ENCODE measurements around the gene UBALD1. TPM values are rescaled to one million over a fixed set of nuclear protein-coding genes. Genes with fewer than 3 reads are reported as not detected.

The UBALD1 gene
- total RNA-seq, 2 experiments from 2014 or later, result 15.9 to 19.3 TPM

GRCh38 chr16:4623593-4623992 is 8.9 kb upstream of the UBALD1 start:
- Mint-ChIP-seq H3K36me3 (ENCODE audit: low read depth) (peaks cover 10% of the 10 kb centered on the region), H3K4me3 (peak overlapping the region; percentile 32), H3K9me3 (no peaks in the 10 kb centered on the region), H3K27ac (peak overlapping the region; percentile 59), H3K4me1 (peaks cover 36% of the 10 kb centered on the region), H3K27me3 (no peaks in the 10 kb centered on the region)
- DNase-seq, result no peak
- ChIA-PET POLR2A (interaction anchor here (1.0 to 4.1 kb wide), 11 partner anchors 8 to 209 kb away, joined by 3 to 36 read pairs (median 5); partner anchors contain the start of genes NUDT16L1, ROGDI and UBALD1), CTCF (interaction anchor here (0.5 to 3.5 kb wide), 28 partner anchors 7 to 582 kb away, joined by 3 to 43 read pairs (median 4); partner anchors contain the start of genes ANKS3, DNAAF8, HMOX2 and NUDT16L1)

DNA sequence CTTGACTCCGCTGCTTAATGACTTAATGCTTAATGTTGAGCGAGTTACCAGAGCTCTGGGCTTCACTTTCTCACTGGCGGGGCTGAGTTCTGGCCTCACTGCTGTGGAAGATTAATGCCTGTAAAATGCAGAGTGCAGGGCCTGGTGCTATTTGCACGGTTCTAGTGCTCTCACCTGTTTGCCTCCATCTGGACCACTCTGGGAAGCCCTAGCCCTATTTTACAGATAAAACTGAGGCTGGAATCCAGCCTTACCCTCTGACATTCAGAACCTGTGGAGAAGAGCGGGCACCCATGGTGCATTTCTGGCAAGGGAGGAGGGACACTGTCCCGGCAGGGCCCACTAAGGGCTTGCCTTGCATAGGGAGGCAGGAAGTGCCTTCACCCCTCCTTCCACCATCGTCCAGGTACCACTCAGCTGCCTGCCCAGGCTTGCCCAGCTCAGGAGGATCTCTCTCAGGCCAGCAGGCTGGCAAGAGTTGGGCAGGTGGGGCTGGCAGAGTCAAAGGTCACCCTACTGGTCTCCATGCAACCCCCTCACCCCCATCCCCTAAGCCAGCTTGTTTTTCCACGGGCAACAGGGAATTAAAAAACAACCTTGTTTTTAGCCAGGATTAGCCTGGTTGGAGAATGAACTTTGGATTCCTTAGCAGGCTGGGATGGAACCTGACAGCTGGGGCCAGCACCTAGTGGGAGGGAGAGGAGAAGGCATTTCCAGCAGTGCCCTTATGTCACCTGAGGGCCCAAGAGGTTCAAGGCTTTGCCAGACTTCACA is 4.1 kb upstream of the UBALD1 start:
- Mint-ChIP-seq H3K36me3 (ENCODE audit: low read depth) (no peaks in the 10 kb centered on the region), H3K4me1 (peaks cover 28% of the 10 kb centered on the region), H3K9me3 (no peaks in the 10 kb centered on the region), H3K27ac (no peak overlapping the region), H3K4me3 (peak overlapping the region; percentile 4), H3K27me3 (no peaks in the 10 kb centered on the region)
- DNase-seq, result no peak
- ChIA-PET CTCF (no interaction called here), POLR2A (interaction anchor here (1.0 to 1.1 kb wide), 2 partner anchors 75 to 126 kb away, joined by 3 read pairs; no protein-coding TSS in a partner anchor)

GRCh38 chr16:4617880-4618279 is 3.2 kb upstream of the UBALD1 start:
- ChIA-PET POLR2A (interaction anchor here (1.1 kb wide), 1 partner anchor 126 kb away, joined by 3 read pairs; no protein-coding TSS in a partner anchor), CTCF (interaction anchor here (1.1 to 2.6 kb wide), 3 partner anchors 8 to 185 kb away, joined by 3 to 43 read pairs (median 3); partner anchors contain the start of genes MGRN1 and ROGDI)
- H3K4me1 Mint-ChIP-seq, result peaks cover 31% of the 10 kb centered on the region
- no peaks in the 10 kb centered on the region for H3K9me3 Mint-ChIP-seq
- no peaks in the 10 kb centered on the region for H3K27me3 Mint-ChIP-seq
- no peak for DNase-seq
- no peak overlapping the region for H3K27ac Mint-ChIP-seq
- no peaks in the 10 kb centered on the region for H3K36me3 Mint-ChIP-seq (ENCODE audit: low read depth)
- no peak overlapping the region for H3K4me3 Mint-ChIP-seq

DNA sequence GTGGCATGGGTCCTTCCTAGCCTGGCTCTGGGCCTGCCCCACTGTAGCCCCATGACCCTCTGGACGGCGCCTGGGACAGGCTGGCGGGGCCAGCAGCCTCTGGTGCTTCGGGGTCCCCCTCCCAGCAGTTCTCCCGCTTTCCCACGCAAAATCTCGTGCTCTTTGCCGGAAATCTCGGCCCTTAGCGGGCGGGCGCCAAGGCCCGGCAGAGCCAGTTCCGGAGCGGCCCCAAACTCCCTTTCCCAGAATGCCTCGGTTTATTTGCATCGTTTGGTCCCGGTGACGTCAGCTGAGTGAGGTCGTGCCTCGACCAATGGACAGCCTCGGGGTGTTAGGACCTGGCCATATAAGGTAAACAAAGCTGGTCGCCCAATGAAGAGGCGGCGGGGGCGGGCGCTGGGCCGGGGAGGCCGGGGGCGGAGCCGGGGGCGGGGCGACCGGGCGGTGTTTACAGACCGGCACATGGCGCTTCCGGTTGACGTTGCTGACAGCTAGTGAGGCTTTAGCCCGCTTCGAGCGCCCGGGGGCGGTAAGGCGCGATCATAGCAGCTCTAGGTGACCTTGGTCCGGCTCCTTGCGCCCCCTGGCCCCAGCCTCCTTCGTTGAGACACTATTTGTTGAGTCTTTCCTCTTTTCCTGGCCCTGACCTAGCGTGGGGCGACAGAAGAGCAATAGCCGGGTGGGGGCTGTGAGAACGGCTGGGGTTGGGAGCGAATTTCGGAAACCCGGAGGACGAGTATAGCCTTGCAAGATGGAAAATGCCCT is 1.5 kb upstream of the UBALD1 start:
- ChIA-PET POLR2A (interaction anchor here (0.7 to 3.8 kb wide), 18 partner anchors 9 to 265 kb away, joined by 3 to 36 read pairs (median 4); partner anchors contain the start of genes ANKS3, CORO7, DNAAF8 and GLYR1), CTCF (interaction anchor here (0.7 to 2.6 kb wide), 12 partner anchors 9 to 362 kb away, joined by 3 to 43 read pairs (median 5); partner anchors contain the start of genes ANKS3, DNAAF8, HMOX2 and MGRN1)
- H3K27ac Mint-ChIP-seq, result peak overlapping the region; percentile 97
- H3K27me3 Mint-ChIP-seq, result no peaks in the 10 kb centered on the region
- H3K4me1 Mint-ChIP-seq, result peaks cover 33% of the 10 kb centered on the region
- DNase-seq, result peak; percentile 100
- H3K36me3 Mint-ChIP-seq (ENCODE audit: low read depth), result no peaks in the 10 kb centered on the region
- H3K4me3 Mint-ChIP-seq, result peak overlapping the region; percentile 94
- H3K9me3 Mint-ChIP-seq, result no peaks in the 10 kb centered on the region

DNA sequence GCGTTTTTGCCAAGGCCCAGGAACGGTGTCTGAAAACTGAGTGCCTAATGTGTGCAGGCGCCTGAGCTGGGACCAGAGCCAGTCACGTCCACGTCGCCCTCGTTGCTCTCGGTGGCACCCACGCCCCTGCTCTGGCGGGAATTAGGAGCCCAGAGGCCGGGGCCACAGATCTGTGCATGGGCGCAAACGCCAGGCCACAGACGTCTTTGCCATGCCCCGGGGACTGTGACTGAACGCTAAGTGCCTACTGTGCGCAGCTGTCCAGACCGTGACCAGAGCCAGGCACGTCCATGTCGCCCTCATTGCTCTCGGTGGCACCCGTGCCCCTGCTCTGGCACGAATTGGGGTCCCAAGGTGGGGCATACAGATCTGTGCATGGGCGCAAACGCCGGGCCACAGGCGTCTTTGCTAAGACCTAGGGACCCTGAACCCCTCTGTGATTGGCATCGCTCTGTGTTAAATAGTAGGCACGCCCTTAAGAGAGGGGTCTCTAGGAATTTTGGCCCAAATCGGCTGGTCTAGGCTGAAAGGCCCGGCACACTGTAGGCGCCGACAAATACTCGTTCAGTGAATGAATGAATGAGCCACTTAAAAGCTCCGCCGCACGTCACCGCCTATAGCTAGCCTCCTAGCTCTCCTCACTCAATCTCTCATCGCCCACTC is 827 bp upstream of the UBALD1 start:
- POLR2A ChIA-PET, result interaction anchor here (0.7 to 3.8 kb wide), 14 partner anchors 10 to 231 kb away, joined by 3 to 36 read pairs (median 4); partner anchors contain the start of genes ANKS3, CORO7, DNAAF8 and GLYR1
- CTCF ChIA-PET, result interaction anchor here (0.8 to 2.6 kb wide), 6 partner anchors 10 to 307 kb away, joined by 4 to 43 read pairs (median 7); partner anchors contain the start of genes ANKS3, DNAAF8 and MGRN1
- DNase-seq, result peak; percentile 27
- Mint-ChIP-seq H3K27ac (peak overlapping the region; percentile 94), H3K9me3 (no peaks in the 10 kb centered on the region), H3K36me3 (ENCODE audit: low read depth) (no peaks in the 10 kb centered on the region), H3K4me1 (peaks cover 33% of the 10 kb centered on the region), H3K4me3 (peak overlapping the region; percentile 94), H3K27me3 (no peaks in the 10 kb centered on the region)

DNA sequence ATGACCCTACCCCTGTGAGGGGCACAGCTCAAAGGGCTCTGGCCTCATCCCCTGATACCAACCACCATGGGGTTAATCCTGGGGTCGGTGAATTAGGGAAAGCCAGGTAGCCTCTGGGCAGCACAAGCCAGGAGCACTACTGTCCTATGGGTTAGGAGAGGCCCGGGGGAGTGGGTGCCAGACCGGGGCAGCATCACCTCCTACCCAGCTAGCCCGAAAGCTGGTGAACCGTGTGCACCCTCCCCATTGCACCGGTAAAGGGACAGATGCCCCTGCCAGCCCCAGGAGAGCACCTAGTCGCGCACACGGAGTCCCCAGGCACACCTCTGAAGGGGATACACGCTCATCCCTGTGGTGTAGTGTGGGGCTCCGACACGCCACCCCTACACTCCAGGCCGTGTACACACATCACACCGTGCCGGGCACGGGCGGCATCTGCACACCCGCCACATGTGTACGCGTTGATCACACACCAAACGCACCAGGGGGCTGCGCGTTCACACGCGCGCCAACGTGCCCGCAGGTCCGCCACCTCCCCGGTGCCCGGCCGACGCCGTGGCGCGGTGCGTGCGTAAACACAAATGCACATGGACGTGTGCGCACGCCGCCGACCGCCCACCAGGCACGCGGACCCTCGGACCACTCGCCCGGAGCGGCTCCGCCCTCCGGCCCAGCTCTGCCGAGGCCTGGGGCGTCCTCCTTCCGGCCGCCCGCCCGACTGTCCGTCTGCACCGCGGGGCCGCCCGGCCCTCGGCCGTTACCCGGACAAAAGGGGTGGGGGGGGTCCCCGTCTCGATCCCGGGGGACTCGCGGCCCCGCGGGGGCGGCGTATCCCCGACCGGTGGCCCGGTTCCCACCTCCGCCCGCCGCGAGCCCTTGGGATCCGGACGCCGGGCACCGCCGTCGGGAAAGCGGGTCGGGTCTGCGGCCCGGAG is 785 bp downstream of the UBALD1 start:
- Mint-ChIP-seq H3K9me3 (no peaks in the 10 kb centered on the region), H3K4me3 (peak overlapping the region; percentile 69), H3K4me1 (peaks cover 33% of the 10 kb centered on the region), H3K36me3 (ENCODE audit: low read depth) (no peaks in the 10 kb centered on the region), H3K27me3 (no peaks in the 10 kb centered on the region), H3K27ac (no peak overlapping the region)
- DNase-seq, result peak; percentile 35
- ChIA-PET CTCF (interaction anchor here (1.2 to 1.4 kb wide), 2 partner anchors 10 to 107 kb away, joined by 3 to 4 read pairs; partner anchors contain the start of gene MGRN1), POLR2A (interaction anchor here (0.9 to 3.8 kb wide), 5 partner anchors 11 to 138 kb away, joined by 3 to 36 read pairs (median 4); partner anchors contain the start of genes DNAAF8, HMOX2, MGRN1 and NUDT16L1)

GRCh38 chr16:4612977-4613635 is 1.6 kb downstream of the UBALD1 start:
- DNase-seq, result no peak
- peaks cover 31% of the 10 kb centered on the region for H3K4me1 Mint-ChIP-seq
- H3K36me3 Mint-ChIP-seq (ENCODE audit: low read depth), result no peaks in the 10 kb centered on the region
- POLR2A ChIA-PET, result interaction anchor here (0.9 to 1.4 kb wide), 3 partner anchors 21 to 137 kb away, joined by 3 to 7 read pairs (median 4); partner anchors contain the start of genes HMOX2 and NUDT16L1
- peak overlapping the region; percentile 69 for H3K4me3 Mint-ChIP-seq
- H3K27ac Mint-ChIP-seq, result no peak overlapping the region
- no peaks in the 10 kb centered on the region for H3K27me3 Mint-ChIP-seq
- CTCF ChIA-PET, result interaction anchor here (1.2 to 1.4 kb wide), 2 partner anchors 11 to 106 kb away, joined by 3 to 4 read pairs; partner anchors contain the start of gene MGRN1
- no peaks in the 10 kb centered on the region for H3K9me3 Mint-ChIP-seq

- CTCF ChIA-PET, result interaction anchor here (1.4 kb wide), 1 partner anchor 105 kb away, joined by 3 read pairs; no protein-coding TSS in a partner anchor
- Mint-ChIP-seq H3K36me3 (ENCODE audit: low read depth) (no peaks in the 10 kb centered on the region), H3K4me3 (no peak overlapping the region), H3K27me3 (no peaks in the 10 kb centered on the region), H3K27ac (no peak overlapping the region), H3K9me3 (no peaks in the 10 kb centered on the region), H3K4me1 (peaks cover 27% of the 10 kb centered on the region)
- DNase-seq, result no peak
- POLR2A ChIA-PET, result interaction anchor here (1.1 to 1.4 kb wide), 2 partner anchors 21 to 80 kb away, joined by 4 to 7 read pairs; partner anchors contain the start of gene NUDT16L1
Measured at GRCh38 chr16:4612474-4612931, 2.2 kb downstream of the UBALD1 start.

DNA sequence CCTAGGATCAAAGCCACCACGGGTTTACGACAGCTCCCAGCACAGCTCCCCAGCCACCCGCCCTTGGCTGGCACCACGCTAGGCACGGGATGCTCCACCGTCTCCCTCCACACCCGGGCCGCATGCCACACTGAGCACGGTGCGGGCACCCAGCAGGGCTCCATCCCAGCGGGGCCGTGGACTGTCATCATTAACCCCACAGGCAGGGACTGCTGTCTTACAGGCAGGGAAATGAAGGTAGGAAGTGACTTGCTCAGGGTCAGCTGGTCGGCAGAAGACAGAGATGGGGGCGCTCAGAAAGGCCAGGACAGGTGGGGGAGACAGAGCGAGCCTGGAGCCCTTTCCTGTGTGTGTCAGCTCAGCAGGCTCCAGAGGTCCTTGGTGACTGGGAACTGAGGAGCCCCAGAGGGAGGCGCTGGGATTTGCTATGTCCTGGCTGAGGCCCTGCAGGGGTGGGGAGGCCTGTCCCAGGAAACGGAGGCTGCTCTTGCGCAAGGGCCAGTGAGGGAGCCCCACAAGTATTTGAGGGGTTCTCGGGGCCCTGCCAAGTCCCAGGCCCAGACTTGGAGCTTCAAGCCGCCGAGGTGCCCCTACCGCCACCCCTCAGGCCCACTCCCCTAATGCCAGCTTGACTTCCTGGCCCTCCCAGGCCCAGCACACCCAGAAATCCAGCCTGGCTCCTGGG is 3.2 kb downstream of the UBALD1 start:
- no peak for DNase-seq
- Mint-ChIP-seq H3K27ac (no peak overlapping the region), H3K9me3 (no peaks in the 10 kb centered on the region), H3K36me3 (ENCODE audit: low read depth) (no peaks in the 10 kb centered on the region), H3K27me3 (no peaks in the 10 kb centered on the region), H3K4me3 (no peak overlapping the region), H3K4me1 (peaks cover 21% of the 10 kb centered on the region)
- CTCF ChIA-PET, result no interaction called here
- POLR2A ChIA-PET, result interaction anchor here (1.2 kb wide), 1 partner anchor 95 kb away, joined by 3 read pairs; no protein-coding TSS in a partner anchor

Measured in activated CD4-positive, alpha-beta memory T cell treated with anti-CD3 and anti-CD28 coated beads, Interleukin-2, amount 10 ng/mL, durations not matched to agents 7 days and 5 days (primary cell).